ENCODE data around the gene SYNJ1.

GRCh38 chr21:32717851-32718316 lies 9.9 kb downstream of the SYNJ1 start:
- TF ChIP-seq, protein P1, sequence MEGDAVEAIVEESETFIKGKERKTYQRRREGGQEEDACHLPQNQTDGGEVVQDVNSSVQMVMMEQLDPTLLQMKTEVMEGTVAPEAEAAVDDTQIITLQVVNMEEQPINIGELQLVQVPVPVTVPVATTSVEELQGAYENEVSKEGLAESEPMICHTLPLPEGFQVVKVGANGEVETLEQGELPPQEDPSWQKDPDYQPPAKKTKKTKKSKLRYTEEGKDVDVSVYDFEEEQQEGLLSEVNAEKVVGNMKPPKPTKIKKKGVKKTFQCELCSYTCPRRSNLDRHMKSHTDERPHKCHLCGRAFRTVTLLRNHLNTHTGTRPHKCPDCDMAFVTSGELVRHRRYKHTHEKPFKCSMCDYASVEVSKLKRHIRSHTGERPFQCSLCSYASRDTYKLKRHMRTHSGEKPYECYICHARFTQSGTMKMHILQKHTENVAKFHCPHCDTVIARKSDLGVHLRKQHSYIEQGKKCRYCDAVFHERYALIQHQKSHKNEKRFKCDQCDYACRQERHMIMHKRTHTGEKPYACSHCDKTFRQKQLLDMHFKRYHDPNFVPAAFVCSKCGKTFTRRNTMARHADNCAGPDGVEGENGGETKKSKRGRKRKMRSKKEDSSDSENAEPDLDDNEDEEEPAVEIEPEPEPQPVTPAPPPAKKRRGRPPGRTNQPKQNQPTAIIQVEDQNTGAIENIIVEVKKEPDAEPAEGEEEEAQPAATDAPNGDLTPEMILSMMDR (IDR thresholded peaks at IDR 0.05) = no peak
- TF ChIP-seq POLR2A (IDR thresholded peaks at IDR 0.05) = no peak
